GM12878 (cell line): ENCODE results near the gene COL18A1. TPM values are rescaled to one million over a fixed set of nuclear protein-coding genes. Genes with fewer than 3 reads are reported as not detected.

ENCODE experiments used
- ATAC-seq: fragments of 200-7000 bp; cut with Tn5 transposase; 3 replicates; pipeline ENCODE4 v1.9.1; 2020; ENCODE audit warnings: mild to moderate bottlenecking, moderate library complexity
- BruUV-seq: library from RNA; stranded (reverse); fragments of 400-500 nt; replicated peaks from 2 replicates; lab custom pipeline; 2021; lab: Mats Ljungman, UMichigan
- CTCF ChIA-PET: fragments of 300-600 bp; sonication (Branson Sonifier 250); formaldehyde crosslinking; extraction: SDS; loops from one replicate; lab custom pipeline; 2021; ENCODE audit warnings: inconsistent platforms; lab: Yijun Ruan, JAX
- POLR2A ChIA-PET: fragments of 350-600 bp; formaldehyde crosslinking; extraction: SDS; loops from one replicate; lab custom pipeline; 2021; ENCODE audit warnings: inconsistent platforms; lab: Charles Lee
- RAD21 ChIA-PET: fragments of 300-600 bp; sonication (Branson Sonifier 250); formaldehyde crosslinking; loops from one replicate; lab custom pipeline; 2023; ENCODE audit warnings: antibody characterized with exemption; ENCODE audit not compliant: unreplicated experiment; lab: Charles Lee
- SMC1A ChIA-PET: fragments of 300-600 bp; sonication (Branson Sonifier 250); formaldehyde crosslinking; loops from one replicate; lab custom pipeline; 2023; ENCODE audit not compliant: unreplicated experiment, uncharacterized antibody; lab: Charles Lee
- DNase-seq: peaks from one replicate; pipeline ENCODE4 v3.0.0-alpha.2; 2011; ENCODE audit warnings: low read depth, low spot score
- FAIRE-seq: peaks from 3 replicates; lab custom pipeline; 2011; peaks lifted over from hg19 to GRCh38; lab: Jason Lieb, UNC
- H2AFZ ChIP-seq: 2 replicates; pipeline ENCODE4 v1.6.0; 2011; ENCODE audit warnings: low read depth, low read length, control low read depth; ENCODE audit not compliant: control insufficient read depth
- H3K27ac ChIP-seq: 2 replicates; pipeline ENCODE4 v1.5.1; 2011; ENCODE audit warnings: control low read depth; ENCODE audit not compliant: control insufficient read depth, insufficient read depth
- H3K27me3 ChIP-seq, 2 experiments: replicated peaks in 1 of 2; 2 replicates each; pipeline versions ENCODE4 v1.6.0 to v1.6.1; 2011; ENCODE audit warnings: low read length in 1 of 2; ENCODE audit not compliant: control insufficient read depth in 2 of 2, insufficient read depth in 2 of 2
- H3K36me3 ChIP-seq, 2 experiments: 2 replicates each; pipeline ENCODE4 v1.5.1; 2011; ENCODE audit warnings: low read length in 1 of 2; ENCODE audit not compliant: control insufficient read depth in 2 of 2, insufficient read depth in 2 of 2
- H3K4me1 ChIP-seq: 2 replicates; pipeline ENCODE4 v1.6.1; 2011; ENCODE audit warnings: mild to moderate bottlenecking, low read length, moderate library complexity, mixed read lengths; ENCODE audit not compliant: control insufficient read depth, insufficient read depth
- H3K4me2 ChIP-seq: 2 replicates; pipeline ENCODE4 v1.6.0; 2011; ENCODE audit warnings: control low read depth; ENCODE audit not compliant: control insufficient read depth, insufficient read depth
- H3K4me3 ChIP-seq: fragments of 200-600 bp; sonication (generic); 2 replicates; pipeline ENCODE4 v1.5.1; 2016
- H3K79me2 ChIP-seq: 2 replicates; pipeline ENCODE4 v1.6.0; 2011; ENCODE audit warnings: low read length; ENCODE audit not compliant: control insufficient read depth, insufficient read depth
- H3K9ac ChIP-seq: 2 replicates; pipeline ENCODE4 v1.8.0; 2011; ENCODE audit warnings: low read length, control low read depth, mixed read lengths; ENCODE audit not compliant: control insufficient read depth, insufficient read depth
- H3K9me3 ChIP-seq: replicated peaks from 3 replicates; pipeline ENCODE4 v1.5.1; 2011; ENCODE audit warnings: mild to moderate bottlenecking, low read length; ENCODE audit not compliant: control insufficient read depth, insufficient read depth
- H4K20me1 ChIP-seq: 2 replicates; pipeline ENCODE4 v1.6.0; 2011; ENCODE audit not compliant: control insufficient read depth, insufficient read depth
- CBX3 ChIP-seq: fragments of 200-600 bp; sonication (generic); IDR thresholded peaks from 2 replicates; pipeline ENCODE4 v1.6.1; 2016; ENCODE audit warnings: low read depth, borderline replicate concordance
- RAD21 ChIP-seq: IDR thresholded peaks from 2 replicates; pipeline ENCODE4 v1.6.1; 2011; ENCODE audit warnings: mild to moderate bottlenecking, low read depth, low read length, moderate library complexity; ENCODE audit not compliant: insufficient read depth
- TAF1 ChIP-seq: IDR thresholded peaks from 2 replicates; pipeline ENCODE4 v1.6.1; 2011; ENCODE audit warnings: mild to moderate bottlenecking, low read depth, low read length, borderline replicate concordance
- ZNF207 ChIP-seq: fragments of 450-650 bp; IDR thresholded peaks from 2 replicates; pipeline ENCODE4 v1.6.1; 2014; ENCODE audit warnings: antibody characterized with exemption, mild to moderate bottlenecking, borderline replicate concordance
- WGBS: methylation state at CpG from one replicate; pipeline ENCODE4 v1.1.6; 2016; ENCODE audit warnings: low lambda C conversion rate; ENCODE audit not compliant: insufficient replicate concordance, insufficient coverage; ENCODE audit errors: missing lambda C conversion rate; 5-methylcytosine and 5-hydroxymethylcytosine counted together
- in situ Hi-C: fragments of 300-500 bp; cut with MboI; formaldehyde crosslinking; loops from 9 replicates; pipeline ENCODE4 v1.14.3; 2018; ENCODE audit warnings: mixed read lengths
- intact Hi-C: fragments of 100-400 bp; cut with micrococcal nuclease; formaldehyde crosslinking; loops from one replicate; pipeline ENCODE4 v1.14.2; 2022; ENCODE audit not compliant: unreplicated experiment
- polyA plus RNA-seq, 11 experiments: library from polyadenylated mRNA; depleted of rRNA in 4 of 11; unstranded in 6 of 11; stranded (reverse) in 5 of 11; fragments of >200 nt; fragmentation: Nextera tagmentation in 4 of 11; fragmentation: Illumina TruSeq in 1 of 11; extraction: Ambion mirVana in 4 of 11; extraction: Trizol in 1 of 11; gene quantifications; 1 replicate in 1 of 11; 2 replicates in 10 of 11; pipeline versions ENCODE4 v1.2.1 to v1.2.3, GENCODE V29; 2011 to 2016; ENCODE audit warnings: inconsistent platforms in 2 of 11, missing spikeins in 2 of 11, low read depth in 1 of 11
- total RNA-seq, 4 experiments: library from RNA; depleted of rRNA in 3 of 4; stranded (reverse); fragments of >200 nt in 3 of 4; fragmentation: Illumina TruSeq in 1 of 4; extraction: Trizol in 1 of 4; gene quantifications; 2 replicates each; pipeline versions ENCODE4 v1.2.1 to v1.2.3, GENCODE V29; 2013 to 2021
- TF ChIP-seq, protein P1 (sequence below): fragments of 450-650 bp; conservative IDR thresholded peaks from 2 replicates; pipeline ENCODE4 v1.6.1; 2017; ENCODE audit warnings: mild to moderate bottlenecking, moderate library complexity

Gene COL18A1
- total and polyA plus RNA-seq, 10 of the 15 experiments (the other 5 are each of a cell fraction or from before 2014, with no cell fraction given), result under 0.01 to 0.49 (median 0.09) TPM; not detected in 3

DNA sequence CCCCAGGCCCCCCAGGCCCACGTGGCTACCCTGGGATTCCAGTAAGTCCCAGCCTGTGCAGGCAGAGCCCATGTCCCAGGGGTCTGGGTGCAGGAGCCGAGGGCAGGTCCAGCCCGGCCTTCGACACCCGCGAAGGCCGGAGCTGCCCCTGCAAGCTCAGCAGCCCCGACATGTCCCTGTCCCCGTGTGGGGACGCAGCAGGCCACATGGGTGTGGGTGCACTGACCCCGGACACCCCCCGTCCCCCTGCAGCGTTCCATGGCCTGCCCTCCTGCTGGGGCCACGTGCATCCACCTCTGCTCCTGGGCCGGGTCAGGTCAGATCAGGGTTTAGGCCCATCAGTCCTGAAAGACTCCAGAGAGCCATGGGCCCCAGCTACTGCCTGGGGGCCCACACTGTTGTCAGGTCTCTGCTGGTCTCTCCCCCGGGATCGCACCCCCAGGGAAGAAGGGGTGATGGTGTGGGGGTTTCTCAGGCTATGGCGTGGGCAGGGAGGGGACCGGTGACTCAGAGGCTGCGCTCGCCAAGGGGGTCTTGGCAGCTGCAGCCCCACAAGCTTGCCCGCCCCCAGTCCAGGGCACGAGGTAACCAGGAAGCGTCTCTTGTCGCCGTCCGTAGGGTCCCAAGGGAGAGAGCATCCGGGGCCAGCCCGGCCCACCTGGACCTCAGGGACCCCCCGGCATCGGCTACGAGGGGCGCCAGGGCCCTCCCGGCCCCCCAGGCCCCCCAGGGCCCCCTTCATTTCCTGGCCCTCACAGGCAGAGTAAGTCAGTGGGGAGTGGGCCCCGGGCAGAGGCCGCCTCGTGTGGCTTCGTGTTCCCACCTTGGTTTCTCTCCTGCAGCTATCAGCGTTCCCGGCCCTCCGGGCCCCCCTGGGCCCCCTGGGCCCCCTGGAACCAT, 99.8 kb downstream of the COL18A1 start:
- POLR2A ChIA-PET, result no interaction called here
- TF ChIP-seq ZNF207 (no peak), CBX3 (no peak), TAF1 (no peak), RAD21 (no peak)
- TF ChIP-seq, protein P1, sequence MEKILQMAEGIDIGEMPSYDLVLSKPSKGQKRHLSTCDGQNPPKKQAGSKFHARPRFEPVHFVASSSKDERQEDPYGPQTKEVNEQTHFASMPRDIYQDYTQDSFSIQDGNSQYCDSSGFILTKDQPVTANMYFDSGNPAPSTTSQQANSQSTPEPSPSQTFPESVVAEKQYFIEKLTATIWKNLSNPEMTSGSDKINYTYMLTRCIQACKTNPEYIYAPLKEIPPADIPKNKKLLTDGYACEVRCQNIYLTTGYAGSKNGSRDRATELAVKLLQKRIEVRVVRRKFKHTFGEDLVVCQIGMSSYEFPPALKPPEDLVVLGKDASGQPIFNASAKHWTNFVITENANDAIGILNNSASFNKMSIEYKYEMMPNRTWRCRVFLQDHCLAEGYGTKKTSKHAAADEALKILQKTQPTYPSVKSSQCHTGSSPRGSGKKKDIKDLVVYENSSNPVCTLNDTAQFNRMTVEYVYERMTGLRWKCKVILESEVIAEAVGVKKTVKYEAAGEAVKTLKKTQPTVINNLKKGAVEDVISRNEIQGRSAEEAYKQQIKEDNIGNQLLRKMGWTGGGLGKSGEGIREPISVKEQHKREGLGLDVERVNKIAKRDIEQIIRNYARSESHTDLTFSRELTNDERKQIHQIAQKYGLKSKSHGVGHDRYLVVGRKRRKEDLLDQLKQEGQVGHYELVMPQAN, result no peak
- CTCF ChIA-PET, result interaction anchor here (0.6 kb wide), 1 partner anchor 322 kb away, joined by 3 read pairs; no protein-coding TSS in a partner anchor

More for the DNA sequence above, 99.8 kb downstream of the COL18A1 start:
- Histone ChIP-seq H4K20me1 (no peaks in the 10 kb centered on the region), H3K4me1 (peaks cover 2% of the 10 kb centered on the region; the same call in 1 of the 2 replicates), H3K79me2 (no peaks in the 10 kb centered on the region), H3K36me3 (no peaks in the 10 kb centered on the region), H2AFZ (no peak overlapping the region), H3K27ac (no peak overlapping the region), H3K9ac (no peak overlapping the region), H3K4me2 (no peak overlapping the region), H3K4me3 (no peak overlapping the region), H3K9me3 (no peaks in the 10 kb centered on the region; the same call in 2 of the 3 replicates), H3K27me3 (no peaks in the 10 kb centered on the region)
- BruUV-seq, result no TSS peak
- WGBS, result 55% methylated on average over 31 of the region's 41 CpGs
- SMC1A ChIA-PET, result no interaction called here
- FAIRE-seq (no peak), ATAC-seq (peak; percentile 13; the same call in 1 of the 3 replicates), DNase-seq (no peak)
- RAD21 ChIA-PET, result no interaction called here
- in situ Hi-C loops, result no loop called here
- intact Hi-C loops, result no loop called here
